Liver (tissue), 3 donors: ENCODE data around the gene AFTPH.

Source experiments
- ATF3 ChIP-seq: IDR thresholded peaks from 2 replicates; pipeline ENCODE4 v1.6.1; 2016; ENCODE audit warnings: antibody characterized with exemption
- CTCF ChIP-seq: fragments of 150-350 bp; IDR thresholded peaks from 2 replicates; pipeline ENCODE4 v1.5.1; 2017; ENCODE audit warnings: improper control_type of control experiment, low read depth, low read length; ENCODE audit not compliant: missing input control
- GABPA ChIP-seq, 2 donors: IDR thresholded peaks in 1 of 2; conservative IDR thresholded peaks in 1 of 2; 2 replicates each; pipeline ENCODE4 v1.6.1; 2016; ENCODE audit warnings: antibody characterized with exemption in 2 of 2, mild to moderate bottlenecking in 1 of 2, moderate library complexity in 1 of 2
- RAD21 ChIP-seq, 2 donors: IDR thresholded peaks; 2 replicates each; pipeline ENCODE4 v1.6.1; 2016; ENCODE audit warnings: antibody characterized with exemption in 2 of 2, mild to moderate bottlenecking in 2 of 2
- REST ChIP-seq: IDR thresholded peaks from 2 replicates; pipeline ENCODE4 v1.6.1; 2016; ENCODE audit warnings: antibody characterized with exemption, mild to moderate bottlenecking
- RXRA ChIP-seq, 2 donors: IDR thresholded peaks; 2 replicates each; pipeline ENCODE4 v1.6.1; 2017 to 2018; ENCODE audit warnings: antibody characterized with exemption in 2 of 2, mild to moderate bottlenecking in 1 of 2
- SP1 ChIP-seq: IDR thresholded peaks from 2 replicates; pipeline ENCODE4 v1.6.1; 2018; ENCODE audit warnings: antibody characterized with exemption, mild to moderate bottlenecking
- TAF1 ChIP-seq: conservative IDR thresholded peaks from 2 replicates; pipeline ENCODE4 v1.6.1; 2016; ENCODE audit warnings: antibody characterized with exemption, mild to moderate bottlenecking
- donor health status: healthy.
- donor health status: healthy.

GRCh38 chr2:64637931-64638330 lies 113.8 kb downstream of the AFTPH start:
- TF ChIP-seq CTCF, result no peak
- TF ChIP-seq RXRA (IDR thresholded peaks at IDR 0.05), result no peak
- no peak for TF ChIP-seq RAD21 (IDR thresholded peaks at IDR 0.05)
- TF ChIP-seq ATF3, result no peak
- no peak for TF ChIP-seq TAF1
- no peak for TF ChIP-seq GABPA (IDR thresholded peaks at IDR 0.05 in 1 of 2, conservative IDR thresholded peaks at IDR 0.05 in 1 of 2)
- TF ChIP-seq SP1, result no peak
- TF ChIP-seq REST, result no peak
